ENCODE results near the gene AKAP6.

The AKAP6 gene

DNA sequence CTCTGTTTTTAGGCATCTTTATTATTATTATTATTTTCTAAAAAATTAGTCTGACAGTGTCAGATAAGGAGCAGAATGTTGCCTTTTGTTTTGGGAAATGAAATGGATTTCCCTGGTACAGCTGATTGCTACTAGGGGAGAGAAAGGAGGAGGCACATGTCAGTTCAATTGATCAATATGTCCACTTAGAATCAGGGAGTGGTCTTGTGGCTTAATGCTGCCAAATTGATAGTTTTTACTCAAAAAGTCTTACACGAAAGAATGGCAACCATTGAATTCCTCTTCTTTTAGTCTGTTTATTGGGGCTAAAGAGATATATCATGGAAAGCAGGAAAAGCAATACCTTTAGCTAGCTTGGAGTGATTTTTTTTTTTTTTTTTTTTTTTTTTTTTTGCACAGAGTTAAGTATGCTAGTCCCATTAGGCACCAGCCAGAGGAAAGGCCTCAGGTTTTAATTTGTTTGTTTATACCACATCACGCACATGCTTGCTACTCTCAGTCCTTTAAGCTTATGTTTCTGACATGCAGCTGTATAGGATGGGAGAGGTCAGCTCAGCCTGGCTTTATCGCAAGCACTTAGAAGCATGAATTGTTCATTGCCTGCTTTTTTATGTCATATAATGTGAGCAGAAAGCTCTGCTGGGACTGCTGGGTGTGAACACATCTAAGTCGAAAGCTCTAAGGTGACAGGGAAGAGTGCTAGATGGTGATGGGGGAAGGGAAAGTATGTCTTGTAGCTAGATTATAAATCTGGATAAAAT is 1.4 kb downstream of the AKAP6 start:
- DNase-seq: no peak
- Histone ChIP-seq H3K36me3 (ENCODE audit: control insufficient read depth, insufficient read depth, low read length) (no peaks in the 10 kb centered on the region), H3K4me3 (ENCODE audit: insufficient read depth, low read depth, low read length, poor library complexity, severe bottlenecking) (no peak overlapping the region), H3K27ac (ENCODE audit: insufficient read depth, low read length, poor library complexity, severe bottlenecking) (no peak overlapping the region), H3K27me3 (replicated peaks; ENCODE audit: control insufficient read depth, insufficient read depth, low read length, poor library complexity, severe bottlenecking) (no peaks in the 10 kb centered on the region), H3K9me3 (ENCODE audit: control insufficient read depth, low read length) (no peaks in the 10 kb centered on the region), H3K4me1 (ENCODE audit: control insufficient read depth, insufficient read depth, low read length, poor library complexity, severe bottlenecking) (no peaks in the 10 kb centered on the region)

DNA sequence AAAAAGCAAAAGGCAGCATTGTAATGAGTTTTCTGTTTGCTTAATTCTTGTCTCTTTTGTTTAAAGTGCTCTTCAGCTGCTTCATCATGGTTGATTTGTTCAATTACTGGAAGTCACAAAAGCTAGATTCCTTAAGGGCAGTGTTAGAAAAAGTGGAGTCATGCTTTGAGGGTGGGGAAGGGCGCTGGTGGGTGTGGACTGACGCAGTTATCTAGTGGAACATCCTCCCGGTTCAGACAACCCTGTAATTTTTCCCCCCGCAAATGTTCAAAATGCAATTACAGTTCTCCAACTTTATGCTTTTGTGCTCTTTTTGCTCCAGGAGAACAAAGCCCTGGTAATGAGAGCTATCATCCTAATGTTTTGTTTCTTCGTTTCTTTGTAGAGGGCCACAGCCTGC is 2.1 kb downstream of the AKAP6 start:
- Histone ChIP-seq H3K27ac (ENCODE audit: insufficient read depth, low read length, poor library complexity, severe bottlenecking) (no peak overlapping the region), H3K4me3 (ENCODE audit: insufficient read depth, low read depth, low read length, poor library complexity, severe bottlenecking) (no peak overlapping the region), H3K27me3 (replicated peaks; ENCODE audit: control insufficient read depth, insufficient read depth, low read length, poor library complexity, severe bottlenecking) (no peaks in the 10 kb centered on the region), H3K4me1 (ENCODE audit: control insufficient read depth, insufficient read depth, low read length, poor library complexity, severe bottlenecking) (no peaks in the 10 kb centered on the region), H3K36me3 (ENCODE audit: control insufficient read depth, insufficient read depth, low read length) (no peaks in the 10 kb centered on the region), H3K9me3 (ENCODE audit: control insufficient read depth, low read length) (no peaks in the 10 kb centered on the region)
- no peak for DNase-seq

DNA sequence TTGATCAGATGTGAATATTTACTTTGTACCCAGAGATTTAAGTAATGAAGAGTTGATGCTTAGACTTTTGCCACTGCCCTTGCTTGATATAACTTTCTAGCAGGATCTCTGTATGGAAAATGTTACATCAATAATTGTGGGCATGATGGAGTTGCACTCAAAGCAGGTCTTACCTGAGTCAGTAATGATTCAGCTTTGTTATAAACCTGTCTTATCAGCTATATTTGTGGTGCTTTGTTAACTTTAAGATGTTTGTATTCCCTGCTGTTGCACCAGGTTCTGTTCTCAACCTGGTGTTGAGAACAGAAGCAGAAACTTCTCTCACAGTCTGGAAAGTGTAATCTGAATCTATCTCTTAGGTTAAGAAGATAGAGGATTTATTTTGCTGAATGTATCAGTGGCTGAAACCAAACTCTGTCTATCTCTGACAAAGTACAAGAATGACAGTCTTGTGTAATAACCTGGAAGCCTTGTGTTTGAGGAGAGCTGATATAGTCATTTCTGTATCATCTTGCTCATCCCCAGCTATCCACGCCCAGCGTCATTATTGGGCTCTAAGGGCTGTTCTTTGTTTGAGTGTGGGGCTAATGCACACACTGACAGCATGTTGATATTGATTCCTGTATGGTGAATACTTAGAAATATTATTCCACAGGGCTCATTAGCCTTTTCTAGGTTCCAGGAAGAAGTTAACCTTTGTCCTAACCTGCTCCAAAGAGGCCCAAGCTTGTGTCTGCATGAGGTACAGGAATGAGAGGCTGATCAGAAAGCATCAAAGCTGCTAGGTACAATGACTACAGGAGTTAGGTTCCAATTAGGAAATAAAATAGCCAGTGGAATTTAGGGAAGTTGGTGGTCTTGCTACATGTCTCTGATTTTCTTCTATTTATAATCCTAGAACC is 3.6 kb downstream of the AKAP6 start:
- no peak overlapping the region for H3K4me3 ChIP-seq (ENCODE audit: insufficient read depth, low read depth, low read length, poor library complexity, severe bottlenecking)
- no peaks in the 10 kb centered on the region for H3K4me1 ChIP-seq (ENCODE audit: control insufficient read depth, insufficient read depth, low read length, poor library complexity, severe bottlenecking)
- H3K9me3 ChIP-seq (ENCODE audit: control insufficient read depth, low read length): no peaks in the 10 kb centered on the region
- H3K27ac ChIP-seq (ENCODE audit: insufficient read depth, low read length, poor library complexity, severe bottlenecking): no peak overlapping the region
- no peaks in the 10 kb centered on the region for H3K36me3 ChIP-seq (ENCODE audit: control insufficient read depth, insufficient read depth, low read length)
- no peaks in the 10 kb centered on the region for H3K27me3 ChIP-seq (replicated peaks; ENCODE audit: control insufficient read depth, insufficient read depth, low read length, poor library complexity, severe bottlenecking)
- no peak for DNase-seq

DNA sequence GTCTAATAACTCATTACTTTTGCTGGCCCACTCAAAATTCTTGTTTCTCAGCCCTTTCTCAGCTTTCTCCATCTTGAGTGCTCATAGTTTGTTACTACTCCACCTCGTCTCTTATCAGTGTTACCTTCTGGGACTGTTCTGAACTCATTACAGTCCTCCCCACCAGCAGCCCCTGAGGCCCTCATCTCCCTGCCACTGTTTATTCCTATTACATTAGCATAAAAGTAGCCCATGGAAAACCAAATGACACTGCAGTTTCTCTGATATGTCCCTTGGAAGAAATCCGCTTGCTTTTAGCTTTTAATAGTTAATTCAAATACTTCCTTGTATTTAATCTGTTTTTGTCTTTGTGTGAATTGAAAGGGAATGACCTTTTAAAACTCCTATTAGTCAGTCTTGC is 7.6 kb downstream of the AKAP6 start:
- Histone ChIP-seq H3K4me1 (ENCODE audit: control insufficient read depth, insufficient read depth, low read length, poor library complexity, severe bottlenecking) (no peaks in the 10 kb centered on the region), H3K27ac (ENCODE audit: insufficient read depth, low read length, poor library complexity, severe bottlenecking) (no peak overlapping the region), H3K4me3 (ENCODE audit: insufficient read depth, low read depth, low read length, poor library complexity, severe bottlenecking) (no peak overlapping the region), H3K27me3 (replicated peaks; ENCODE audit: control insufficient read depth, insufficient read depth, low read length, poor library complexity, severe bottlenecking) (no peaks in the 10 kb centered on the region), H3K36me3 (ENCODE audit: control insufficient read depth, insufficient read depth, low read length) (no peaks in the 10 kb centered on the region), H3K9me3 (ENCODE audit: control insufficient read depth, low read length) (no peaks in the 10 kb centered on the region)
- DNase-seq: no peak

DNA sequence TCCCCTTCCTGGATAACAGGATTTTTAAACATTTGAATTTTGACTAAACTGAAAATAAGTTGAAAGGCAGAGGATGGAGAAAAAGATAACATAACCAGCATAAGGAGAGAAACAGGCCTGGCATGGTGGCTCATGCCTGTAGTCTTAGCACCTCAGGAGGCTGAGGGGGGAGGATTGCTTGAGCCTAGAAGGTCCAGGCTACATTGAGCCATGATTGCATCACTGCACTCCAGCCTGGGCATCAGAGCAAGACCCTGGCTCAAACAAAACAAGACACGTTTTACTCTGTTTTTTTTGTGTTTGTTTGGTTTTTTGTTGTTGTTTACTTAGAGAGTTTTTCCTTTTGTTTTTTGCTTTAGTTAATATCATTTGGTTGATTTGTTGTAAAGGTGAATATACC is 8.7 kb downstream of the AKAP6 start:
- H3K4me3 ChIP-seq (ENCODE audit: insufficient read depth, low read depth, low read length, poor library complexity, severe bottlenecking): no peak overlapping the region
- peaks cover 2% of the 10 kb centered on the region for H3K4me1 ChIP-seq (ENCODE audit: control insufficient read depth, insufficient read depth, low read length, poor library complexity, severe bottlenecking)
- no peaks in the 10 kb centered on the region for H3K27me3 ChIP-seq (replicated peaks; ENCODE audit: control insufficient read depth, insufficient read depth, low read length, poor library complexity, severe bottlenecking)
- DNase-seq: no peak
- H3K27ac ChIP-seq (ENCODE audit: insufficient read depth, low read length, poor library complexity, severe bottlenecking): no peak overlapping the region
- no peaks in the 10 kb centered on the region for H3K9me3 ChIP-seq (ENCODE audit: control insufficient read depth, low read length)
- H3K36me3 ChIP-seq (ENCODE audit: control insufficient read depth, insufficient read depth, low read length): no peaks in the 10 kb centered on the region

DNA sequence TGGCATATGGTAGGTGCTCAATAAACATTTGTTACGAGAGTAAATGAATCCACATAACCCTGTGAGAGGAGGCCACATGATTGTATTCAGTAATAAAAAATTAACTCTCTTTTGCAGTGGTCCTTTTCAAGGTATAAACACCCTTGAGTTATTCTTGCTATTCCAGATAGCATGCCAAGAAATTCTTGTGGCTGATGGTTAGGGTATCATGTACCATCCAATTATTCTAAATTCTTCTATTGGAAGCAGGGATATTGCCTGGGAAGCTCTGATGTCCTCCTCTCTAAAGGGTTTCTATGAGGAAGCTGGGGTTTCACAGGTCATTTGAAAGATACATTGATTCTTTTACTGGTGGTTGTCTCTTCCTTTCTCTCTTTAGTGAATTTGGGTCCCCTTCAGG is 10.1 kb downstream of the AKAP6 start:
- H3K27ac ChIP-seq (ENCODE audit: insufficient read depth, low read length, poor library complexity, severe bottlenecking): no peak overlapping the region
- H3K27me3 ChIP-seq (replicated peaks; ENCODE audit: control insufficient read depth, insufficient read depth, low read length, poor library complexity, severe bottlenecking): no peaks in the 10 kb centered on the region
- H3K36me3 ChIP-seq (ENCODE audit: control insufficient read depth, insufficient read depth, low read length): no peaks in the 10 kb centered on the region
- H3K4me1 ChIP-seq (ENCODE audit: control insufficient read depth, insufficient read depth, low read length, poor library complexity, severe bottlenecking): peaks cover 2% of the 10 kb centered on the region
- no peak for DNase-seq
- no peak overlapping the region for H3K4me3 ChIP-seq (ENCODE audit: insufficient read depth, low read depth, low read length, poor library complexity, severe bottlenecking)
- H3K9me3 ChIP-seq (ENCODE audit: control insufficient read depth, low read length): no peaks in the 10 kb centered on the region

DNA sequence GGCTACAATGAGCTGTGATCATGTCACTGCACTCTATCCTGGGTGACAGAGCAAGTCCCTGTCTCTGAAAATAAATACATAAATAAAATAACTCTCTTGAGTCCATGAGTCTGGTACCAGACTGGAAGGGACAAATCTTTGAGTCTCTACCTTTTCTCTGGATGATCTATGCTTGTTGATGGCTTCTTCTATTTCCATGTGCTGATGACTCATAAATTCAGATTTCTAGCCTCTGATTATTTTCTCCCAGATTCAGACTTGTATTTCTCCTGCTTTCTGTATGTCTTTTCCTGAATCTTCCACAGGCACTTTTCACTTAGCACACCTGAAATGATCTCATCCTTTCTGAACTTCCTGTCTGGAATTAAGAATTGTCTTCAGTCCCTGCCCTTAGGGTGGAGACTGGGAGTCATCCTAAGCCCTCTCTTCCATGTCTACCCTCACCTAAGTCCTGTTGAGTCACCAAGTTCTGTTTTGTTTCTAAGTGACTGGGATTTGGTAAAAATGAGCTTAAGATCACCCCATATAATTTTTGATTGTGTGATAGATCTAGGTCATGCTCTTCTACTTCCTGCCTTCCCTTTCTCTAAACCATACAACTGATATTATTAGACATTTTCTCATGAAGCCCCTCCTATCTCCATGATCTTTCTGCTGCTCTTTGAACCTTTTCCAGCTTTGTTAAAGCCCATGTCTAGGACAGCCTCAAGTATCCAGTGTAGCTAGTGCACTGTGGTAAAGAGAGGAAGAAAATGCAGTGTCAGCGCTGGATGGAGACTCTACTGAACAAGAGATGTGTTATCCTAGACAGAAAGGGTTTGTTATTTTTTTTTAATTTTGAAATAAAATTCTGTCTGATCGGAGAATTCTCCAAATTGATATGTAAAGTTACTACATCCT is 13.1 kb downstream of the AKAP6 start:
- Histone ChIP-seq H3K36me3 (ENCODE audit: control insufficient read depth, insufficient read depth, low read length) (no peaks in the 10 kb centered on the region), H3K27me3 (replicated peaks; ENCODE audit: control insufficient read depth, insufficient read depth, low read length, poor library complexity, severe bottlenecking) (no peaks in the 10 kb centered on the region), H3K9me3 (ENCODE audit: control insufficient read depth, low read length) (no peaks in the 10 kb centered on the region), H3K4me3 (ENCODE audit: insufficient read depth, low read depth, low read length, poor library complexity, severe bottlenecking) (no peak overlapping the region), H3K4me1 (ENCODE audit: control insufficient read depth, insufficient read depth, low read length, poor library complexity, severe bottlenecking) (peaks cover 2% of the 10 kb centered on the region), H3K27ac (ENCODE audit: insufficient read depth, low read length, poor library complexity, severe bottlenecking) (no peak overlapping the region)
- DNase-seq: no peak

DNA sequence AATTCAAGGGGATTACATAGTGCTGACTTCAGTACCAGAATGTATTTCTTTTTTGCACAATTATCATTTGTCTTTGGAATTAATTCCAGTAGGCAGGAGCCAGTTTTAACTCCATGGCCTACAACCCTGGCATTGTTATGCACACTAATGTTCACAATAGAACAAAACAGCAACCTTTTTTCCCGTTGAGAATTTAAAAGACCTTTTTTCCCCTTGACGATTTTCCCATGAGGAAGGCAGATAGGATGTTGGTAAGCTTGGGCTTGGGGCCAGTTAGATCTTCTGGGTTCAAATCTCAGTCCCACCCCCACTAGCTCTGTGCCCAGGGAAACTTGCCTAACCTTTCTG is 13.7 kb downstream of the AKAP6 start:
- Histone ChIP-seq H3K4me3 (ENCODE audit: insufficient read depth, low read depth, low read length, poor library complexity, severe bottlenecking) (no peak overlapping the region), H3K27ac (ENCODE audit: insufficient read depth, low read length, poor library complexity, severe bottlenecking) (no peak overlapping the region), H3K36me3 (ENCODE audit: control insufficient read depth, insufficient read depth, low read length) (no peaks in the 10 kb centered on the region), H3K4me1 (ENCODE audit: control insufficient read depth, insufficient read depth, low read length, poor library complexity, severe bottlenecking) (peaks cover 2% of the 10 kb centered on the region), H3K9me3 (ENCODE audit: control insufficient read depth, low read length) (no peaks in the 10 kb centered on the region), H3K27me3 (replicated peaks; ENCODE audit: control insufficient read depth, insufficient read depth, low read length, poor library complexity, severe bottlenecking) (no peaks in the 10 kb centered on the region)
- DNase-seq: no peak

DNA sequence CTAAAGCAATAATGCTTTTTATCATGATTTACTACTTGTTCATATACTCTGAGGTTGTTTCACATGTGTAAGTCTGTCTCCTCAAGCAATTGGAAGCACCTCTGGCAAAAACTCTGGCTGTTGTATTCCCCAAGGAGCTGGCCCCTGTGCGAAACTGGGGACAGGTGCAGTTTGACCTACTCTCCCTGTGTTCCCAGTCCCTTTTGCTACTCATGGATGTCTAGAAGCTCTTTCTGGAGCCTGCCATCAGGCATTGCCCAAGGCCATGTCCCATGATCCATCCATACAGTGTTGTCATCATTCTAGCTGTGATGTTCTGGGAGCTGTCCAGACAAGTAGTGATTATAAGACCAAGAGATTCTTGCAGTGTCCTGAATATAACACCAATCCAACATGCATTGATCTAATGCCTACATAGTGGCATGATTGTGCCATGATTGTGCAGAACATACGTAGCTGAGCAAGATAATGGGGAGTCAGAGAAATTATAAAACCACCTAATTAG is 14.9 kb downstream of the AKAP6 start:
- H3K27ac ChIP-seq (ENCODE audit: insufficient read depth, low read length, poor library complexity, severe bottlenecking): no peak overlapping the region

More for the DNA sequence above, 14.9 kb downstream of the AKAP6 start:
- DNase-seq: no peak
- H3K9me3 ChIP-seq (ENCODE audit: control insufficient read depth, low read length): no peaks in the 10 kb centered on the region
- peaks cover 2% of the 10 kb centered on the region for H3K4me1 ChIP-seq (ENCODE audit: control insufficient read depth, insufficient read depth, low read length, poor library complexity, severe bottlenecking)
- no peaks in the 10 kb centered on the region for H3K36me3 ChIP-seq (ENCODE audit: control insufficient read depth, insufficient read depth, low read length)
- no peak overlapping the region for H3K4me3 ChIP-seq (ENCODE audit: insufficient read depth, low read depth, low read length, poor library complexity, severe bottlenecking)
- H3K27me3 ChIP-seq (replicated peaks; ENCODE audit: control insufficient read depth, insufficient read depth, low read length, poor library complexity, severe bottlenecking): no peaks in the 10 kb centered on the region

All from effector memory CD4-positive, alpha-beta T cell (primary cell).